HG02588 (cell line): ENCODE measurements around the gene NTM.

Source experiments
- ATAC-seq: cut with Tn5 transposase; IDR thresholded peaks from one replicate; pipeline ENCODE4 v1.9.1; 2021; ENCODE audit warnings: mild to moderate bottlenecking, moderate library complexity; ENCODE audit not compliant: unreplicated experiment

Gene NTM

DNA sequence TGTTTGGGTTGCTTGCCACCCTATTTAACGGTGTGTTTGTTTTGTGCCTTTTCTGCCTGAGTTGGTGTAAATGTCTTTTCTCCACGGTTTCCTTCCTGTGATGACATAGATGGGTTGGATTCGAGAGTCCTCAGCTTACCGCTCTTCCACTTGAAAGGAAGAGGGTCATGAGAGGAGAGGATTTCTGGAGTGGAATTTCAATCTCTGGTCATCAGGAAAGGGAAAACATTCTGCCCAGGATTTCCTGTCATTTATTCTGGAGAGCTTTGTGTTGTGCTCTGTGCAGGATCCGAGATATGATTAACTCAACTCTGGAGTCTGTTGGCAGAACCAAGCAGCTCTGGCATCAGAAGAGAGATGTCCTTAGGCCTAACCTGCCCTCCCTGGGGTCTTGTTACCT, 605.2 kb downstream of the NTM start:
- no peak for ATAC-seq

DNA sequence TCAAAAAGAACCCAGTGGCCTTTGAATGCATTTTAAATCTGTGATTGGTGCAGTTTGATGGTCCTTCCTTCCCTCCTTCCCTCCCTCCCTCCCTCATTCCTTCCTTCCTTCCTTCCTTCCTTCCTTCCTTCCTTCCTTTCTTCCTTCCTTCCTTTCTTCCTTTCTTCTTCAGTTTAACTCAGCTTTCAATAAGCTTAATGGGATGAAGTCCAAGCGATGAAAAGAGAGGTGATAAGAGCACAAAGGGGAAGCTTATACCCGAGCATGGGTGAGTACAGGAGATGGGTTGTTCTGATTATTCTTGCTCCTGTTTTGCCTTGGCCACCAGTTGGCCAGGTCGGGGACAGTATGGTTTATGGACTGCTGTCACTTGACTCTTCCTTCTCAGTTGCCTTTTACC, 605.6 kb downstream of the NTM start:
- ATAC-seq: no peak

DNA sequence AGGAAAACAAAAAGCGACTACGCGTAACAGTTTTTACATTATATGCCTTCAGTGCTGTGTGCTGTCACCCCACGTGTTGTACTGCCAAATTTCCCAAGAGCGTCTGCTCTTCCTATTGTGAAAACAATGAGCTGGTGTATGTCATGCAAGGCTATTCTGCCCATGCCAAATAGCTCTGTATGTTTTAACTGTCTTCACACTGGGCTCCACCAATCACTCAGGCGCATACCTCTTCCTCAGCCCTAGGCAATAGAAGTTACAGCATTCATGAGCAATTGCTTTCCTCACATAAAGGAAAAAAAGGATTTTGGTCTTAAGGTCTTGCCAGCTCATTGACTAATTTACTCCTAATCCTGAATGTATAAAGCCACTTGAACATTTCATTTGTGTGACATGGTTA, 606.8 kb downstream of the NTM start:
- ATAC-seq: no peak

DNA sequence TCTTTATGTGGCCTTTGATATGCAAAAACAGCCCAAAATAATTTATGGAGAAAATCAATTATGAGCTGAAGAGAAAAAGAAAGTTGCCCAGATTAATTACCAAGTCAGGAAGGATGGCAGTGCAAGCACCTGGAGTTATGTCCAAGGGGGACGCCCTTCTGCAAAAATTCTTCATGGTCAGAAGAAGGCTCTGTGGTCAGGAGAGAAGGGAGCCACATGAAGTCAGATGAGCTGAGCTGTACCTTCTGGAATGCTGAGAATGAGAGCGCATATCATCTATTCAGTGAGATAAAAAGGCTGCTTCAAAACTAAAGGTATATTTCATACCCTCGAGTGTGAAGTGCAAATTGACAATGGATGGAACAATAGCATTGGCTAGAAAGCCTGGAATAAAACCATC, 607.4 kb downstream of the NTM start:
- ATAC-seq: no peak

DNA sequence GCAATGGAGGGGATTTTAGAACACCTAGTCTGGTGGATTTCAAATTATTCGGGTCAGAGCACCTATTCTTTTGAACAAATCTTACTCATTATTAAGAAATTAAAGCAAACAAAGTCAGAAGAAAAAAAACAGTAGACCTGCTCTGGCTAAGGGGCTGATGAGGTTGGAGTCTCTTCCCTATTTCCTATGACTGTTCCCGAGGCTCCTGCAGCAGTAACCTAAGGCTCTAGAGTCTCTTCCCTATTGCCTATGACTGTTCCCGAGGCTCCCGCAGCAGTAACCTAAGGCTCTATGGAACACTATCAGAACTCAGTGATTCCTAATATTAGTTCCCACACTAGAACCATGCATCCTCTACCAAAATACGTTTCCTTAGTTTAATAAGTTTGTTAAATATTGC, 607.9 kb downstream of the NTM start:
- ATAC-seq: no peak

DNA sequence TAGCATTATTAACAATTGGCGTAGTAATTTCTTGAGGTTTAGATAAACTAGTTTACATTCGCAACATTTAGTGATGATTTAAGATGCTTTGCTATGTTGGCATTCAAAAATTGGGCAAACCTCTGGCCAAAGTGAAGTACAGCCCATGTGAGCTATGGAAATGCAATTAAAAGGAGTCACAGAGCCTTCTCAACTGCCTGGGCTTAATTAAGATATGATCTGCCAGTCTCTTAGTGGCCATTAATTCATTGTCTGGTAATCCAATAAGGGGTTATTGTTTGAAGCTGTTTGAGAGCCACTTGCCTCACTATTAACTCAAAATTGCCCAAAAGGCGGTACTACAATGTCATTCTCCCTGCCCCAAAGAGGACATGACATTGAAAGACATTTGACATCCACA, 608.9 kb downstream of the NTM start:
- no peak for ATAC-seq

DNA sequence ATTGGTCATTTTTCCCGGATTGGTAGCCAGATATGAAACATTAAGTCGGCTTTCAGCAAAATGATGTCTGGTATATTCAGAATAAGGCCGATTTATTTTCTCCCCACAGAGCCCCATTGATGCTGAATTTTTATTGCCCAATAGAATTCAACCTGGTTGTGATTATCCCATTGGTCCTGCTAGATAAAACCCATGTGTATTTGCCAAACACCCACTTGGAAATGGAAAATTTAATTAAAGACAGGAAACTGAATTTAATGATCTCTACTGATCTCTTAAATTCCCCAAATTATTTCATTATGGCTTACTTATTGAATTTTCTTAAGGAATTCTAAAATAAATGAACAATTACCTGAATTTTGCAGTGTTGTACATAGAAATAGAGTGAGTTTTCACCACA, 609.8 kb downstream of the NTM start:
- no peak for ATAC-seq

DNA sequence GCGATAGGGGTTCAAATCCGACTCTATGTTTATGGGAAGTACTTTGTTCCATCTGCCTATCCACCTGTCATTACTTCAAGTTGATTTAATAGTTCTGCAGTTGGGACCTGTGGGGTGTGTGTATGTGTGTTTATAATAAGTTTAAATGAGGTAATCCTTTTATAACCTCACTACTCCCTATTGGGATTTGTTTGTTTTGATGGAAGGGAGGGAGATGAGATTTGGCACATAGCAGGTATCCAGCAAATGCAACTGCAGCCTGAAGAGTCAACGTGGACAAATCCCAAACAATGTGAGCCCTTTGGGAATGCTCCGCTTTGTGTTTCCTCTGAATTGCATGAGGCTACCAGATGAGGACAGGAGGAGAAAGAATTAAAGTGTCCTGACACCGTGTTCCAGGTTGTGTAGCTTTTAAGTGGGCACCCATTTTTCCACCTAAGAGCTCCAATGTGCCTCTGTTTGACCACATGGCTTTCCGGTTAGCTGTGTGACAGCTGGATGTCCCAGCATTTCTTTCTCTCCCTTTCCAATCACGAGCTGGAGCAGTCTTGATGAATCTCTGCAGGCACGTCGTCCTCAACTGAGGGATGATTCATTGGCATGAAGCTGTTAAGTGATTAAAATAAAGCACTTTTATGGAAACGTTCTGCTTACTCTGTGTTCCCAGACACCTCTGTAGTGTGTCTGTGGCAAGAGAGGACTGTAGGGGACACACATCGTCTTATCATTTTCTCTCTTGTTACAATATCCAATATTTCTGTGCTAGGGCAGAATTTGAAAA, 610.7 kb downstream of the NTM start:
- ATAC-seq: no peak

DNA sequence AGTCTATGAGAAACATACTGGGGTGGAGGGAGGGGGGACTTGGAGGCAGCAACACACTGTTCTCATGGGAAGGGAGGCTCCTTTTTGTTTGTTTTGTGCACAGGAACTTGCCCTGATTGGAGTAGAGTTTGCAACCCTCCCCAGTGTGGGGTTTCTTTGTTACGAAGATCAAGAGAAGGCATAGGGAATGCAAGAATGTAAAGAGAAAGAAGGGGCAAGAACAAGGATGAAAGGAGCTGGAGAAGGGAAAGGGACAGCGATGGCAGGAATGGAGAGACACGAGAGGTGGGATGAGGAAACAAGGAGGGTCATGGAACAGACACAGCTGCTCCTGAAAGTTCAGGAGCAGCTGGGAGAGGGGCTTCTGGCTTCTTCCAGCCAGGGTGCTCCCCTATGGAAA, 611.7 kb downstream of the NTM start:
- ATAC-seq: no peak

DNA sequence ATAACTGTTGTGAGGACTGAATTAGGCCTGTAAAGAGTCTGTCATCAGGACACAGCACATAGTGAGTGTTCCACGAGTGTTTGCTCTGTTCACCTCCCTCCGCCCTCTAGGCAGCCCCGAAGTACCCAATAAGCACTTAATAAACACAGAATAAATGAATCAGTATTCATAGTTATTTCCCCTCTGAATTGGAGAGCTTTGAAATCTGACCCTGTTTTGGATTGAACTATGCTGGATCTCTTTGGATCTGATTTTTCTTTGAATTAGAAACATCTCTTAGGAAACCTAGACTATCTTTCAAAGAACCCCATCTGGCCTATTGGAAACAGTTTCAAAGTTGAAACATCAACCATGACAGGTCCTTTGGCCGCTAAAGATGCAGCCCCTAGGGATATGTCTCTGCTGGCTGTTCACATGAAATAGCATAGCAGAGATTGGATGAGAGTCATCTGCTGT, 615.5 kb downstream of the NTM start:
- no peak for ATAC-seq

DNA sequence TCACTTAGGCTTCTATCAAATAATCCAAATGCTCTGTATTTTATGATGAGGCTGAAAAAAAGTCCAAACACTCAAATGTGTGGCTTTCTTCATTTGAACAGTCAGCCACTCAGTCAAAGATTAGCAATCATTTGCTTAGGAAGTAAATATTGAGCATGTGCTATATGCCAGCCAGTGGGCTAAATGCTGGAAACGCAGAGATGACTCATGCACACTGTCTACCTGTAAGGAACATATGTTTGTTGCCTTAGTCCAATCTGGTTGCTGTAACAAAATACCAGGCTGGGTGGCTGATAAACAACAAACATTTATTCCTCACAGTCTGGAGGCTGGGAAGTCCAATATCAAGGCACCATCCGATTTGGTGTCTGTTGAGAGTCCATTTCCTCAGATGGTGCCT, 617.3 kb downstream of the NTM start:
- ATAC-seq: no peak

DNA sequence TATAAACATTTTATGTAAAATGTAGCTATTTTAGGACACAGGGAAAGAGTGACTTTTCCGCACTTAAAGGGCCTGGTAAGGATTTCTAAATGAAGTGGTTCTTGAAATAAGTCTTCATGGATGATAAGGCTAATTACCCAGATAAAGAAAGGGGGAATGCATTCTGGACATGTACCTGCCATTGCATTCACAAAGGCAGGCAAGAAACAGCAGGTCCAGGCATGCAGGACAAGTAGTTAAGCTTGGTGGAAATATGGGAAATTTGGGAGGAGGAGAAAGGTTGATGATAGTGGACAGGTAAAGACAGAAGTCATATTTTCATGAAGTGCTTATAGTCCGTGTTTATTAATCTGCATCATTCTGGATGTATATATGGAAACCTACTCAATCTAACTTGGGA, 621.2 kb downstream of the NTM start:
- no peak for ATAC-seq

DNA sequence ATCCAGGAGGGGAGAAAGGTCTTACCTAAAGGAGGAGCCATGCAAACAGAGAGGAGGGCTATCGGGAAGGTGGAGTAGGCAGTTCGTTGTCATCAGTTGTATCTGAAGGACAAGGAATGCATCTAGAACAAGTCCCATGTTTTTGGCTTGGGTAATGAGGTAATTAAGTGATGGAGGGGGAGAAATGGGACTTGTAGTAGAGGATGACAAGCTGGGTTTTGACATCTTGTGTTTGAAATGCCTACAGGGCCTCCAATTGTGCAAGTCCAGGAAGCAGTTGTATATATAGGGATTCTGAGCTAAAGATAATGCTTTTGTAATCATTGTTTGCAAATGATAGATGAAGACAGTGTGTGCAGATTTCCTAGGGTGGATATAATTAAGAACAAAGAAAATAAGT, 622.8 kb downstream of the NTM start:
- no peak for ATAC-seq

DNA sequence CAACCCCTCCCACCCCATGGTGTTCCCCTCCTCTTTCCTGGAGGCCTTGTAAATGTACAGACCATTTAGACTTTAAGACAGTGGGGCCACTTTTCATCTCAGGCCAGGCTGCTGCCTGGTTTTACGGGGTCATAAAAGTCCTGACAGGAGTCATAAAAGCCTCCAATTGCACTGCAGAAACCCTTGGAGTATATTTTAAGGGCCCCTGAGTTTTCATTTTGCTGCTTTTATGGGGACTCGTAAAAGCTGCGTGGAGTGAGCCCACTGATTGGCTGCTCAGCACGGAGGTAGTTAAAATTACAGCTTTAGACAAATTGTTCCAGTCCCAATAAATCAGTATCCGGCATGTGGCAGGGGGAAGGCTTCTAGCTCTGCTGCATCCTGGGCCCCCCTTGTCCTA, 627.6 kb downstream of the NTM start:
- ATAC-seq: no peak

DNA sequence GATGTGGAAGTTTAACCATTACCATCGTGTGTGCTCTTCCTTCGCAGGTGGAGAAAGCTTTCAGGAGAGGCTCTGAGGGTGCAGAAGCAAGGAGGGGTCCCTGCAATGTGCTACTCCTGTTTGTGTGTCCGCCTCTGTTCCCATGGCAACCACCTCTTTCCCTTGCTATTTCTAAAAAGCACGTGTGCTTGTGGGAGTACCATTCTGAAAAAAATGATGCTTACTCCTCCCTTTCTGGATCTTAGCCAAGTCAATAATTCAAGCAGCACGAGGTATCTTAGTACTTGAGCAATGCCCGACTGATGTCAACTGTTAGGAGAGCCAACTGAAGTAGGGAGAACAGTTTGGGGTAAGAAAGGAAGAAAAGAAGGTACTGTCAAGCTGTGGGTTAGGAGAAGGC, 628.7 kb downstream of the NTM start:
- ATAC-seq: no peak

DNA sequence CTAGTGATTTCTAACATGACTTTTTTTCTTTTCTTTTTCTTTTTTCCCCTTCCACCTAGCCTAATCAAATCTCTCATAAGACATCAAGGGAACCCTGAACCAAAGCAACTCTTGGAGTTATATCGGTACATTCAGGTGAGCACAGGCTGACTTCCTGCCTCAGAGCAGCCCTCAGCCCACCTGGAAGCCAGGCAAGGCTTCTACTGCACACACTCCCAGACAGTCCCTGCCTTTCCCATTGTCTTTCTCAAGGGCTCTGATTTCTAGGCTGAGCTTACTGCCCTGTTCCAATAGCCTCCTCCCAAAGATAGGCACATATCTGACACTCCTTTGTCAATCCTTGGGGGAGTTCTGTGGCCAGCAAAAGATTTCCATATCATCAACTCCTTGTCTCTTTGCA, 629.5 kb downstream of the NTM start:
- ATAC-seq: no peak

DNA sequence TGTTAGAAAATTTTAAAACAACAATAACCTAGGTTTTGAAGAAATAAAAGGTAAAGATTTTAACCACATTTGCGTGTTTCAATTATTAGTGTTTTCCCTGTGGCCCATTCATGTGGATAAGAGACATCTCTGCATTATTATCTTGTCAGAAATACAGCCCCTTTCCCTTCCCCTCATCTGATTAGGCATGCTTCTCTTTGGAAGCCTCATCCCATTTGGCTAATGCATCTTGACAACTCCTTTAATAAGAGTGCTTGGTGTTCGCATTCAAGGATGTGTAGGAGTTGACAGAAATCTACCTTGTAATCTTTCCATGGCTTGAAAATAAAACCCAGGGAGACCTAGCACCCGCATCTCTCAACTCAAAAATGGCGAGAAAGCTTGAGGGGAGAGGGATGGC, 635.5 kb downstream of the NTM start:
- no peak for ATAC-seq

DNA sequence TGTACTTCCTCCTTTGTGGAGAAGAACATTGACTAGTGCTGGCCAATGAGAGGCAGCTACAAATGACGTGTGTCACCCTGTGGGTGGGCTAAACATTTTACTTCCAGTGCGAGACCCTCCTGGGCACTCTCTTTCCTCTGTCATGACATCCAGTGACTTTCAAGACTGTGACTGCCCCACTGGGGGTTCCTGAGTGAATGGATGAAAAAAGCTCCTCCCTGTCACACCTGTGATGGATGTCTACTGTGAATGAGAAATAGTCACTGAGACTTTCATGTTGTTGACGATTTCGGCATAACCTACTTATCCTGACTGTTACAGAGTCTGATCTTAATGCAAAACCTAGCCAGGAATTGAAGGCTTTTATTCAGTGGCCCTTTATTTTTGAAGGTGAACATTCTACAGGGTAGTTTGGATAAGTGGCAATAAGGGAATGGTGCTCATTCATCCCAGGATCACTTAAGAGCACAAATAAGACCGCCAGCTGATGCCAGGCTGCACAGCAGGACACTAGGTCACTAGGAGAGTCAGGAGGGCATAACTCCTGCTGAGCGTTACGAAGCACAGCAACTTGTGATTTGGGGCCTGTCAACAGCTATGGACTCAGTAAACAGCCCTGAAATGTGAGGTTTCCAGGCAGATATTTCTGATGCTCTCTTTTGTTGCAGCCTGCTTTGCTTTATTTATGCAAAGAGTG, 636.6 kb downstream of the NTM start:
- ATAC-seq: no peak

DNA sequence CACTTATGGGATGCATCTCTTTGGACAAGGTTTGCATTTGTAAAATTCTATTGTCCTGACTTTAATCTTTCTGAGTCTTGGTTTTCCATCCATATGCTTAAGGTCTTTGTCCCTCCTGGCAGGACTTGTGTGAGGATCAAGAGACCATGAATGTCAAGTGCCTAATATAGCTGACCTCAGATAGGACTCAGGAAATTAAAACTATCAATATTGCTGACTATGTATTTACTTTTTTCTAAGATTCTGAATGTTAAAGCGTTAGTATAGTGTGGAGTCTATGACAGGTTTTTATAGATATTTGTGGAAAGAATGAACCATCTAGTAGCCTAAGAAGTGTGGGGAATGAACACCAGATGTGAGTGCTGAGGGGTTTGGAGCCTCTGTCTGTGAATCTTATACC, 637.8 kb downstream of the NTM start:
- ATAC-seq: no peak

DNA sequence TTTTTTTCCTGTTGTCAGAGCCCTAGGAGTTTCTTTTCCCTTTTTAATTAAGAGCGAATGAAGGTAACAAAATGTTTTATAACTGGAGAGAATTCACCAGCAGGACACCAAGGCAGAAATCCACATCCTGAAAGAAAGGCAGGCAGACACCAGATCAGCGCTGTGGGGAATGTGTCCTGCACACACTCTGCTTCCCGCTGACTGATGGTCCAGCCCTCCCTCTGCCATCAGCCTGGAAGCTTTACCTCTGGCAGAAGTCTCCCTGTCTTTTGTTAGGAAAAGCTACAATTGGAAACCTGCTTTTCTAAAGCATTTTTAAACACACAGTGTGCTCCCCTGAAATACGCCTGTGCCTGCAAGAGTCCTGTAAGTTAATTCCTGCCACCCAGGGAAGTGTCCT, 638.5 kb downstream of the NTM start:
- no peak for ATAC-seq

DNA sequence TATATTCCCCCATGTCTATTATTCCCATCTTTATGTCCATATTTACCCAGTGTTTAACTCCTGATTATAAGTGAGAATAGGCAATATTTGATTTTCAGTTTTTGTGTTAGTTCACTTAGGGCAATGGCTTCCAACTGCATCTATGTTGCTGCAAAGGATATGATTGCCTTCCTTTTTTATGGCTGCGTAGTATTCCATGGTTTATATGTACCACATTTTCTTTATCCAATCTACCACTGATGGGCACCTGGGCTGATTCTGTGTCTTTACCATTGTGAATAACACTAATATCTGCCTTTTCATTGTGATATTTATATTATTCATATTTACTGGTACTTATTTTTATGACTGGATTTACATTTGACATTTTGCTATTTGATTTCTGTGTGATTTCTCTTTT, 649.6 kb downstream of the NTM start:
- ATAC-seq: no peak

DNA sequence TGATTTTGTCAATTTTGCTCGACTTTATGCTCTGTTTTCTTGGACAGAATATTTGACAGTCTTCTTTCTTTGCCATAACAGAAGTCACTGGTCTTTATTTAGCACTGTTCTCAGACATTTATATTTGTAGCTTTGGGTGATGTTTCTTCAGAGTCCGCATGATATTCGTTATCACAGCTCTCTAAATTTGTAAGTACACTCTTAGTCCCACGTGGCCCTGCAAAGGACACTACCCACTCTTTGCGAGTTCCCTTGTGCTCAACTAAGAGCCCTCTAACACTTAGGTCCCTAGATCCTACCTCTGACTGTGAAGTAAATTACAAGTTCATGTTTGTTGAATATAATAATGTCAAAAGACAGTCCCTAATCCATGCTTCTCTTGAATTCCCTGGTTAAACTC, 651.9 kb downstream of the NTM start:
- ATAC-seq: no peak
